ENCODE results near the gene PAM. TPM values are rescaled to one million over a fixed set of nuclear protein-coding genes. Genes with fewer than 3 reads are reported as not detected.
"Not testable (repeated sequence)": the region's sequence is repeated elsewhere in the genome, so short reads cannot be mapped to it uniquely, and the experiment has no call there.

Gene PAM
- total RNA-seq, 4 donors from 2014 or later = 37.8 to 144 (median 92.7) TPM

GRCh38 chr5:102767862-102768261 lies 12.8 kb downstream of the PAM start:
- intact Hi-C loops (cut with DNase I; ENCODE audit: low total_unique reads) = no loop called here
- WGBS, 2 donors = 89% methylated on average over 2 of the region's 2 CpGs
- no peak for DNase-seq (ENCODE audit: low spot score in 2 of 2)
- H3K4me3 ChIP-seq (ENCODE audit: low read depth, poor library complexity, severe bottlenecking) = no peak overlapping the region
- TF ChIP-seq POLR2A (IDR thresholded peaks at IDR 0.05) = no peak
- TF ChIP-seq, protein P1, sequence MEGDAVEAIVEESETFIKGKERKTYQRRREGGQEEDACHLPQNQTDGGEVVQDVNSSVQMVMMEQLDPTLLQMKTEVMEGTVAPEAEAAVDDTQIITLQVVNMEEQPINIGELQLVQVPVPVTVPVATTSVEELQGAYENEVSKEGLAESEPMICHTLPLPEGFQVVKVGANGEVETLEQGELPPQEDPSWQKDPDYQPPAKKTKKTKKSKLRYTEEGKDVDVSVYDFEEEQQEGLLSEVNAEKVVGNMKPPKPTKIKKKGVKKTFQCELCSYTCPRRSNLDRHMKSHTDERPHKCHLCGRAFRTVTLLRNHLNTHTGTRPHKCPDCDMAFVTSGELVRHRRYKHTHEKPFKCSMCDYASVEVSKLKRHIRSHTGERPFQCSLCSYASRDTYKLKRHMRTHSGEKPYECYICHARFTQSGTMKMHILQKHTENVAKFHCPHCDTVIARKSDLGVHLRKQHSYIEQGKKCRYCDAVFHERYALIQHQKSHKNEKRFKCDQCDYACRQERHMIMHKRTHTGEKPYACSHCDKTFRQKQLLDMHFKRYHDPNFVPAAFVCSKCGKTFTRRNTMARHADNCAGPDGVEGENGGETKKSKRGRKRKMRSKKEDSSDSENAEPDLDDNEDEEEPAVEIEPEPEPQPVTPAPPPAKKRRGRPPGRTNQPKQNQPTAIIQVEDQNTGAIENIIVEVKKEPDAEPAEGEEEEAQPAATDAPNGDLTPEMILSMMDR (IDR thresholded peaks at IDR 0.05) = no peak

- TF ChIP-seq, protein P1 (IDR thresholded peaks at IDR 0.05) = no peak
- TF ChIP-seq POLR2A (IDR thresholded peaks at IDR 0.05) = no peak
- no peak overlapping the region for H3K4me3 ChIP-seq (ENCODE audit: low read depth, poor library complexity, severe bottlenecking)
- 95 to 97% methylated on average over 3 of the region's 3 CpGs for WGBS, 2 donors
- DNase-seq (ENCODE audit: low spot score in 2 of 2) = no peak
- intact Hi-C loops (cut with DNase I; ENCODE audit: low total_unique reads) = no loop called here
Observed at GRCh38 chr5:102770803-102771202, 15.7 kb downstream of the PAM start.

DNA sequence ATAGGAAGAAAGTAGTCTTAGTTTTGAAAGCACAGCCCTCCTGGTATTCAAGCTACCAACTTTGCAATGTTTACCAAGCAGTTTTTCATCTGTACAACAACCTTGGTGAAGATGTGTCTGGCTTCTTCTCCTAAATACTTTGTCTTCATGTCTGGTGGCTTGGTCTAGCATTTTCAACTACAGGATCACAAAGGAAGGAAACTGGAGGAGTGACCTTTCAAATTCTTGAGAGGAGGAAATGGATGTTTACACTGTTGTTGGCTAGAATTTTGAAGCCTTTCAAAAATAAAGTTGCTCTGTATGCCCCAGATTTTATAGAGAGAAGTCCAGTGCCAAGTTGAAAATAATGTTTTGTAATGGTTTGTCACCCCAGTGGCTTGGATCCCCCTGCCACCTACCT lies 16.3 kb downstream of the PAM start:
- no peak overlapping the region for H3K4me3 ChIP-seq (ENCODE audit: low read depth, poor library complexity, severe bottlenecking)
- intact Hi-C loops (cut with DNase I; ENCODE audit: low total_unique reads) = no loop called here
- DNase-seq (ENCODE audit: low spot score in 2 of 2) = no peak
- no peak for TF ChIP-seq POLR2A (IDR thresholded peaks at IDR 0.05)
- TF ChIP-seq, protein P1 (IDR thresholded peaks at IDR 0.05) = no peak

DNA sequence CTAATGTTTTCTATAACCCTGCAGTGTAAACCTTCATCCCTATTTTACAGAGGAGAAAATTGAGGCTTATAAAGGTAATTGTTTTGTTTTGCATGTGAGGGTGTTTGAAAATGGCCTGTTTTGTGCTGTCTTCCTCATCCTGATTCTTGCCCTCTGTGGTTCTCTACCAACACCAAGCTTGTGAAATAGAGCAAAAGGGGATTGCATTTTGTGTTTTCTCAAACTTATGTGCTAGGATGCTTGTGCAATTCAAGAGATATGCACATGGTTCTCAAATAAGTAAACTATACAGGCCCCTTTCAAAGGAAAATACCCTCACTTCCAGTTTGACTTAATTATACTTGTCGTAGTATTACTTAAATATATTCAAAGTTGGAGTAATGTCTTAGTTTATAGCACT lies 17.2 kb downstream of the PAM start:
- TF ChIP-seq POLR2A (IDR thresholded peaks at IDR 0.05) = no peak
- TF ChIP-seq, protein P1 (IDR thresholded peaks at IDR 0.05) = no peak
- 90 to 91% methylated on average over 1 of the region's 1 CpG for WGBS, 2 donors
- intact Hi-C loops (cut with DNase I; ENCODE audit: low total_unique reads) = no loop called here
- H3K4me3 ChIP-seq (ENCODE audit: low read depth, poor library complexity, severe bottlenecking) = no peak overlapping the region
- no peak for DNase-seq (ENCODE audit: low spot score in 2 of 2)

DNA sequence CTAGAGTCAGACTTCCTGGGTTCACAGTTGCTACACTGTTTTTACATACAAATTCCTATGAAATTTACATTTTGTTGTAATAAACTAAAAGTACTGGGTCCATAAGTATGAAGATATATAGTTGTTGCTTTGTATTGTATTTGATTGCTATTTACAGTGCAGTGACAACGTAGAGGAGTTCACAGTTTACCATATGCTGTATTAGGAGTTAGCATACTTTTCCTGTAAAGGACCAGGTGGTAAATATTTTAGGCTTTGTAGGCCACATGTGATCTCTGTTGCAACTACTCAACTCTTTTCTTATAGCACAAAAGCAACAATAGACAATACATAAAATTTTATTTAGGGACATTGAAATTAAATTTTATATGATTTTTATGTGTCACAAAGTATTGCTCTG lies 18.0 kb downstream of the PAM start:
- WGBS, 2 donors = 86 to 89% methylated on average over 1 of the region's 1 CpG
- intact Hi-C loops (cut with DNase I; ENCODE audit: low total_unique reads) = no loop called here
- DNase-seq (ENCODE audit: low spot score in 2 of 2) = no peak
- no peak for TF ChIP-seq POLR2A (IDR thresholded peaks at IDR 0.05)
- TF ChIP-seq, protein P1 (IDR thresholded peaks at IDR 0.05) = no peak
- no peak overlapping the region for H3K4me3 ChIP-seq (ENCODE audit: low read depth, poor library complexity, severe bottlenecking)

DNA sequence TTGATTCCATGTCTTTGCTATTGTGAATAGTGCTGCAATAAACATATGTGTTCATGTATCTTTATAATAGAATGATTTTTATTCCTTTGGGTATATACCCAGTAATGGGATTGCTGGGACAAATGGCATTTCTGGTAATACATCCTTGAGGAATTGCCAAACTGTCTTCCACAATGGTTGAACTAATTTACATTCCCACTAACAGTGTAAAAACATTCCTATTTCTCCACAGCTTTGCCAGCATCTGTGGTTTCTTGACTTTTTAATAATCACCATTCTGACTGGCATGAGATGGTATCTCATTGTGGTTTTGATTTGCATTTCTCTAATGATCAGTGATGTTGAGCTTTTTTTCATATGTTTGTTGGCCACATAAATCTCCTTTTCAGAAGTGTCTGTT lies 20.7 kb downstream of the PAM start:
- DNase-seq (ENCODE audit: low spot score in 2 of 2); intact Hi-C loops (cut with DNase I; ENCODE audit: low total_unique reads); H3K4me3 ChIP-seq (ENCODE audit: low read depth, poor library complexity, severe bottlenecking): not testable (repeated sequence)
